K562 (cell line): ENCODE results near the gene CPZ. TPM values are rescaled to one million over a fixed set of nuclear protein-coding genes. Genes with fewer than 3 reads are reported as not detected.
A peak's percentile ranks its signal among the peaks of the same experiment; 100 is the strongest.

ENCODE experiments used
- MAZ ChIP-seq, 2 experiments: fragments of 450-650 bp in 1 of 2; sonication (generic) in 1 of 2; formaldehyde crosslinking; IDR thresholded peaks in 1 of 2; conservative IDR thresholded peaks in 1 of 2; 2 replicates each; pipeline versions ENCODE4 v1.4.0 to v1.5.0; 2020; ENCODE audit warnings: mild to moderate bottlenecking in 1 of 2, missing genetic modification reagents in 1 of 2
- RAD21 ChIP-seq, 2 experiments: fragments of 250-450 bp in 1 of 2; fragments of 450-650 bp in 1 of 2; sonication (Bioruptor Pico) in 1 of 2; formaldehyde crosslinking in 1 of 2; IDR thresholded peaks in 1 of 2; conservative IDR thresholded peaks in 1 of 2; 2 replicates each; pipeline versions ENCODE4 v1.4.0 to v1.8.0; 2020 to 2022; ENCODE audit warnings: mild to moderate bottlenecking in 2 of 2, moderate library complexity in 1 of 2
- TFE3 ChIP-seq: fragments of 450-650 bp; formaldehyde crosslinking; IDR thresholded peaks from 2 replicates; pipeline ENCODE4 v1.4.0; 2020; ENCODE audit warnings: mild to moderate bottlenecking, mixed read lengths
- ZBTB49 ChIP-seq: sonication (generic); formaldehyde crosslinking; IDR thresholded peaks from 2 replicates; pipeline ENCODE4 v1.8.0; 2022; ENCODE audit warnings: missing genetic modification reagents, mild to moderate bottlenecking, borderline replicate concordance
- polyA plus RNA-seq, 8 experiments: library from polyadenylated mRNA; depleted of rRNA in 4 of 8; stranded (reverse) in 5 of 8; unstranded in 3 of 8; fragments of >200 nt; fragmentation: Nextera tagmentation in 2 of 8; fragmentation: Illumina TruSeq in 1 of 8; extraction: Ambion mirVana in 2 of 8; extraction: Trizol in 1 of 8; gene quantifications; 2 replicates each; pipeline versions ENCODE4 v1.2.1 to v1.2.3, GENCODE V29; 2011 to 2014; ENCODE audit warnings: inconsistent platforms in 1 of 8, missing spikeins in 1 of 8
- total RNA-seq, 7 experiments: library from RNA; depleted of rRNA in 6 of 7; stranded (reverse); fragments of >200 nt in 6 of 7; fragmentation: Illumina TruSeq in 2 of 7; extraction: Trizol in 2 of 7; gene quantifications; 2 replicates each; pipeline versions ENCODE4 v1.2.1 to v1.2.3, GENCODE V29; 2011 to 2021; ENCODE audit warnings: low replicate concordance in 1 of 7

The CPZ gene
- total and polyA plus RNA-seq, 9 of the 15 experiments (the other 6 are each of a cell fraction or from before 2014, with no cell fraction given), result 0.06 to 2.2 (median 1.2) TPM; not detected in 1

GRCh38 chr4:8607603-8608481 is 15.3 kb downstream of the CPZ start (continued):
- no peak for TF ChIP-seq ZBTB49 (CRISPR knock-in tag)
- 0 out of 4 replicates have a peak, but pooled peaks of 1 of the 2 experiments have one; percentile 21 for TF ChIP-seq MAZ (CRISPR knock-in tag; conservative IDR thresholded peaks at IDR 0.05 in 1 of 2, IDR thresholded peaks at IDR 0.05 in 1 of 2)
- peak; percentile 38 to 74 for TF ChIP-seq RAD21 (CRISPR knock-in tag; conservative IDR thresholded peaks at IDR 0.05 in 1 of 2, IDR thresholded peaks at IDR 0.05 in 1 of 2)
- TF ChIP-seq TFE3 (CRISPR knock-in tag), result no peak
